Thyroid gland (tissue), 4 donors: ENCODE measurements around the gene DNAH17.

Experiments
- CTCF ChIP-seq, 6 experiments: fragments of 200-600 bp in 3 of 6; fragments of 450-650 bp in 3 of 6; sonication (generic) in 3 of 6; IDR thresholded peaks; one replicate each; pipeline ENCODE4 v1.5.1; 2016 to 2019; ENCODE audit warnings: antibody characterized with exemption in 6 of 6, mild to moderate bottlenecking in 2 of 6, inconsistent platforms in 1 of 6, moderate library complexity in 1 of 6
- POLR2A ChIP-seq, 2 donors: fragments of 450-650 bp; IDR thresholded peaks; one replicate each; pipeline ENCODE4 v1.6.1; 2017; ENCODE audit warnings: antibody characterized with exemption in 2 of 2, mild to moderate bottlenecking in 2 of 2, moderate library complexity in 1 of 2

- no peak for TF ChIP-seq CTCF (IDR thresholded peaks at IDR 0.05)
- no peak for TF ChIP-seq POLR2A (IDR thresholded peaks at IDR 0.05)
Observed at GRCh38 chr17:78556812-78557211, 20.4 kb downstream of the DNAH17 start.
